Activated naive CD8-positive, alpha-beta T cell treated with anti-CD3 and anti-CD28 coated beads, Interleukin-2, amount 10 ng/mL, durations not matched to agents 7 days and 5 days (primary cell): Measurements from ENCODE around the gene TOP2A. TPM values are rescaled to one million over a fixed set of nuclear protein-coding genes. Genes with fewer than 3 reads are reported as not detected.

Experiments used
- ATAC-seq: fragments of 150-1000 bp; cut with Tn5 transposase; one replicate; pipeline ENCODE4 v1.10.0; 2021; ENCODE audit warnings: low read depth, moderate library complexity
- POLR2A ChIA-PET: fragments of 350-600 bp; sonication (Branson Sonifier 250); formaldehyde crosslinking; loops from one replicate; lab custom pipeline; 2021; ENCODE audit warnings: antibody characterized with exemption; lab: Charles Lee
- DNase-seq: peaks from one replicate; pipeline ENCODE4 v3.0.0; 2021
- H3K27ac Mint-ChIP-seq: one replicate; pipeline ENCODE4 v1.8.0; 2022; ENCODE audit warnings: mild to moderate bottlenecking, mixed read lengths
- H3K27me3 Mint-ChIP-seq: one replicate; pipeline ENCODE4 v1.8.0; 2022; ENCODE audit warnings: mild to moderate bottlenecking, moderate library complexity, mixed read lengths
- H3K36me3 Mint-ChIP-seq: one replicate; pipeline ENCODE4 v1.8.0; 2021; ENCODE audit warnings: mild to moderate bottlenecking, mixed read lengths
- H3K4me1 Mint-ChIP-seq: one replicate; pipeline ENCODE4 v1.8.0; 2021; ENCODE audit warnings: mixed read lengths
- H3K4me3 Mint-ChIP-seq: one replicate; pipeline ENCODE4 v1.8.0; 2022; ENCODE audit warnings: mild to moderate bottlenecking, moderate library complexity, mixed read lengths
- H3K9me3 Mint-ChIP-seq: one replicate; pipeline ENCODE4 v1.8.0; 2021; ENCODE audit warnings: mixed read lengths
- total RNA-seq, 2 experiments: library from RNA; stranded (reverse); gene quantifications; one replicate each; pipeline ENCODE4 v1.2.3, GENCODE V29; 2021

Gene TOP2A
- total RNA-seq, 2 experiments from 2014 or later: 313 to 314 TPM

DNA sequence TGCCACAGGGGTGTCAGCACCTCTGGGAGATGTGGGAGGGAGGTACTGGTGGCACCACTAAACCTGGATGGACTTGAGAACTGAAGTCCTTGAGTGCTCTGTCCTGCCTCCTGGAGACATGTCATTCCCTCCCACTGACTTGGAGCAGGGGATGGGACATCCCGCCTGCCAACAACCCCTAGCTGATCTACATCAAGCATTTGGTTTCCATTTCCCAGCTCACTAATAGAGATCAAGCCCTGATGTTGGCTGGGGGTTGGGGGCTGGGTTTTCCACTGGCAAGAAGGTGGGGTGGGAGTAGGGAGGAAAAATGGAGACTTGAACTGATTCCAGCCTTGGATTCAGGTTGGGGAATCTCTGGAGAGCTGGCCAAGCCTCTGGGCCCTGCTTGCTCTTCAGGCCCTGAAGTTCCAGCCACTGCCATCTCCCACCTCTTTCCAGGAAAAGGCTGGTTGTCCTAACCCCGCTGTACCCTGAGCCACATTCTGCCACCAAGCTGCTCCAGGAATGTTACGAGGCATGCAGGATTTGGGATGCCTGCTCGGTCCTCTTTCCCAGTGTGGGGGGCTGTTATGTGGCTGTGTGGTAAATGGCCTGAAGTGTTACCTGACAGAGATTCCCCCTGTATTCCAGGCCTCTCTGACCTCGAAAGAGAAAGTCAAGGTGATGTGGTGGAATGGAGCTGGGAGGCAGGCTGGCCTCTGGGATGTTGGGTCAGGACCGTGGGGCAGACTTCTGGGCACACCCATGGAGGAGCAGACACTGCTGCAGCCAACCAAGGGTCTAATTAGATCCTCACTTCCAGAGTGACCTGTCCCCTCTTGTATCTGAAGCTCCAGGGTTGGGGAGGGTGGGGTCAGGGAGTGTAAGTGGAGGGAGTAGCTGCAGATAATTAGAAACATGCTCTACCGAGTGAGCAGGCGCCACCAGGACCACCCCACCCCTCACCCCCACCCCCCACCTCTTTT is 42.2 kb upstream of the TOP2A start:
- Mint-ChIP-seq H3K36me3 (peaks cover 7% of the 10 kb centered on the region), H3K27me3 (no peaks in the 10 kb centered on the region), H3K9me3 (no peaks in the 10 kb centered on the region), H3K4me3 (no peak overlapping the region), H3K4me1 (peaks cover 2% of the 10 kb centered on the region), H3K27ac (no peak overlapping the region)
- no peak for ATAC-seq
- POLR2A ChIA-PET: interaction anchor here (0.6 to 1.1 kb wide), 4 partner anchors 16 to 33 kb away, joined by 3 read pairs; no protein-coding TSS in a partner anchor
- no peak for DNase-seq

GRCh38 chr17:40458851-40459482 is 41.3 kb upstream of the TOP2A start:
- DNase-seq (no peak), ATAC-seq (no peak)
- peaks cover 6% of the 10 kb centered on the region for H3K4me1 Mint-ChIP-seq
- no peak overlapping the region for H3K27ac Mint-ChIP-seq
- H3K4me3 Mint-ChIP-seq: no peak overlapping the region
- H3K36me3 Mint-ChIP-seq: peaks cover 12% of the 10 kb centered on the region
- no peaks in the 10 kb centered on the region for H3K9me3 Mint-ChIP-seq
- no peaks in the 10 kb centered on the region for H3K27me3 Mint-ChIP-seq
- POLR2A ChIA-PET: interaction anchor here (0.6 to 1.1 kb wide), 3 partner anchors 17 to 1229 kb away, joined by 3 read pairs; no protein-coding TSS in a partner anchor

DNA sequence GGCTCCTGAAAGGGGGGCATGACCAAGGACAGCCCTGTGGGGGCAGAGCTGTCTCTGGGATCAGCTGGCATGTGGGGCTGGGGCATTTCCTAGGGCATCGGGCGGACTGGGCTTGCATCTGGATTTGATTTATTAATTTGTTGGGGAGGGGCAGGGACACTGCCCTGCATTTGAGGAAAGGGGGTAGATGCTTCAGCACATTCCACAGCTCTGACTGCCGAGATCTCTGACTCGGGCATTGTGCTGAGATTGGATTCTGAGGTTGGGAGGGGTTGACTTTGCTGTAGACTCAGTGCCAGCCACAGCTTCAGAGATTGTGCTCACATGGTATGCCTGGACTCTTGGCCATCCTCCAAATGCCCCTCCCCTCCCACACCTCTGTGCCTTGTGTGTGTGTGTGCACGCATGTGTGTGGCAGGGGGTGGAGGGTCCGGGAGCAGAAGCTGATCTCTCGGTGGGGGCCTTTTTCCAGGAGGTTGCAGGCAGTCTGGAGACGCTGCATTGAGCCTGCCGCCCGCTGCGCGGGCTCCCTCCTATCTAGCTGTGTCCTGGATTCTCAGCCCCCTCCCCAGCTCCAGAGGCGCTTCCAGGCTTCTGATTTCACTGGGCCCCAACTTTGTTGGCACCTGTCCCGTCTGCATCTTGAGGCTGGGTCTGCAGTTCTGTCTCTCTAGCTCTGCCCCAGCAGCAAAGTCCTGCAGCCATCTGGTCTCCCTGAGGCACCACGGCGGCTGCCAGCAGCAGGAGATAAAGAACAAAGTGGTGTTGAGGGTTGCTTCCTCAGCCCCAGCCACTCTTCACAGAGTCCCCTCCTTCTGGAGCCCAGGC is 40.5 kb upstream of the TOP2A start:
- Mint-ChIP-seq H3K4me1 (peaks cover 6% of the 10 kb centered on the region), H3K4me3 (no peak overlapping the region), H3K27me3 (no peaks in the 10 kb centered on the region), H3K36me3 (peaks cover 17% of the 10 kb centered on the region), H3K9me3 (no peaks in the 10 kb centered on the region), H3K27ac (no peak overlapping the region)
- DNase-seq (no peak), ATAC-seq (no peak)
- POLR2A ChIA-PET: interaction anchor here (0.6 to 0.8 kb wide), 2 partner anchors 71 to 1230 kb away, joined by 3 read pairs; no protein-coding TSS in a partner anchor

GRCh38 chr17:40457369-40457768 is 39.7 kb upstream of the TOP2A start:
- Mint-ChIP-seq H3K4me1 (peaks cover 6% of the 10 kb centered on the region), H3K27ac (no peak overlapping the region), H3K27me3 (no peaks in the 10 kb centered on the region), H3K9me3 (no peaks in the 10 kb centered on the region), H3K4me3 (no peak overlapping the region), H3K36me3 (peaks cover 17% of the 10 kb centered on the region)
- ATAC-seq (no peak), DNase-seq (no peak)
- POLR2A ChIA-PET: no interaction called here

GRCh38 chr17:40456396-40456951 is 38.8 kb upstream of the TOP2A start:
- Mint-ChIP-seq H3K36me3 (peaks cover 17% of the 10 kb centered on the region), H3K4me3 (no peak overlapping the region), H3K27ac (no peak overlapping the region), H3K9me3 (no peaks in the 10 kb centered on the region), H3K4me1 (peaks cover 6% of the 10 kb centered on the region), H3K27me3 (no peaks in the 10 kb centered on the region)
- DNase-seq (no peak), ATAC-seq (no peak)
- POLR2A ChIA-PET: interaction anchor here (1.5 kb wide), 1 partner anchor 39 kb away, joined by 3 read pairs; the partner anchor contains the start of gene TOP2A

DNA sequence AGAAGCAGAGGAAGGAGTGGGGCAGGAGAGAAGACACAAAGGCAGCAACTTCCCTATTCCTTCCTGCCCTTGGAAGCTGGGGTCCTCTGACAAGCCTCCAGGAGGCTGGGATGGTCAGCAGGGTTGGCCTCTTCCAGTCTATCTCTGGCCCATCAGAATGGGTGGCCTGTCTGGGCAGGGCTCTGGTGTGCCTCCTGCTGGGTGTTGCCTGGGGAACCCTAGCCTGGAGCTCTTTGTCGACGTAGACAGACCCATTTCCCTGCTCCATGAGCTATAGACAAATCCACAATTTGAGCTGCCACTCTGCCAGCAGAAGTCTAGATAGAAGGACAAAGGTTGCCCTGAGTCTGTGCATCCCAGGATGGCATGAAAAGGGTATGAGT is 36.9 kb upstream of the TOP2A start:
- H3K27me3 Mint-ChIP-seq: no peaks in the 10 kb centered on the region
- H3K27ac Mint-ChIP-seq: no peak overlapping the region

DNA sequence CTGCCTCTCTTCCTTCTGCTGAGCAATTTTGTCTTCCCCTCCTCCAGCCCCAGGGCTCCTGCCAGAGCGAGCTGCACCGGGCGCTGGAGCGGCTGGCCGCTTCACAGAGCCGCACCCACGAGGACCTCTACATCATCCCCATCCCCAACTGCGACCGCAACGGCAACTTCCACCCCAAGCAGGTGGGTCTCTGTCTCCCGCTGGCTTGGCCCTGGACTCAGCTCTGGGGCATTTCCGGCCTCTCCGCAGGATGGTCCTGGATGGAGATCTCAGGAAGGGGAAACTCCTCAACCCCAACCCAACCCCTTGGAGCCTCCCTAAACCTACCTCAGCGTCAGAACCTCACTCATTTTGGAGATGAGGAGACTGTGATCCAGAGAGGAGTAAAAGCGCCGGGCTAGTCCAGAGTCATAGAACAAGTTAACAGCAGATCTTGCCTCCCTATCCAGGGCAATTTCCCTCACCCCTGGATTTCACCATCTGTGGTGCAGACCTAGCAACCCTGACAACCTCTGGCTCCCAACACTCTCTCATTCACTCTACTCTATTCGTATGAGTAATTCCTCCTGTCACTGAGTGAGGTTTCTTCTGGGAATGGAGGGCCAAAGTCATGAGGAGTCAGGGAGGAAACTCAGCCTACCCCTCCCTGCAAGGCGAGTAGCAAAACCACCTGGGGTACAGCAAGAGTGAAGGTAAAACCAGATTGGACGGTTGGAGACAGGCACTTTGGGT is 36.4 kb upstream of the TOP2A start:
- peaks cover 19% of the 10 kb centered on the region for H3K36me3 Mint-ChIP-seq
- peaks cover 9% of the 10 kb centered on the region for H3K4me1 Mint-ChIP-seq
- H3K27me3 Mint-ChIP-seq: no peaks in the 10 kb centered on the region
- H3K27ac Mint-ChIP-seq: no peak overlapping the region
- H3K4me3 Mint-ChIP-seq: no peak overlapping the region
- no peaks in the 10 kb centered on the region for H3K9me3 Mint-ChIP-seq
- ATAC-seq (no peak), DNase-seq (no peak)
- POLR2A ChIA-PET: interaction anchor here (1.5 kb wide), 1 partner anchor 91 kb away, joined by 3 read pairs; no protein-coding TSS in a partner anchor

More for the DNA sequence above, 36.9 kb upstream of the TOP2A start:
- ATAC-seq (no peak), DNase-seq (no peak)
- Mint-ChIP-seq H3K4me3 (no peak overlapping the region), H3K36me3 (peaks cover 19% of the 10 kb centered on the region), H3K4me1 (peaks cover 9% of the 10 kb centered on the region), H3K9me3 (no peaks in the 10 kb centered on the region)
- POLR2A ChIA-PET: interaction anchor here (1.5 kb wide), 1 partner anchor 92 kb away, joined by 3 read pairs; no protein-coding TSS in a partner anchor

GRCh38 chr17:40452921-40453378 is 35.3 kb upstream of the TOP2A start:
- Mint-ChIP-seq H3K4me3 (no peak overlapping the region), H3K36me3 (peaks cover 19% of the 10 kb centered on the region), H3K27ac (peak overlapping the region; percentile 57), H3K27me3 (no peaks in the 10 kb centered on the region), H3K4me1 (peaks cover 19% of the 10 kb centered on the region), H3K9me3 (no peaks in the 10 kb centered on the region)
- POLR2A ChIA-PET: no interaction called here
- ATAC-seq (no peak), DNase-seq (no peak)

DNA sequence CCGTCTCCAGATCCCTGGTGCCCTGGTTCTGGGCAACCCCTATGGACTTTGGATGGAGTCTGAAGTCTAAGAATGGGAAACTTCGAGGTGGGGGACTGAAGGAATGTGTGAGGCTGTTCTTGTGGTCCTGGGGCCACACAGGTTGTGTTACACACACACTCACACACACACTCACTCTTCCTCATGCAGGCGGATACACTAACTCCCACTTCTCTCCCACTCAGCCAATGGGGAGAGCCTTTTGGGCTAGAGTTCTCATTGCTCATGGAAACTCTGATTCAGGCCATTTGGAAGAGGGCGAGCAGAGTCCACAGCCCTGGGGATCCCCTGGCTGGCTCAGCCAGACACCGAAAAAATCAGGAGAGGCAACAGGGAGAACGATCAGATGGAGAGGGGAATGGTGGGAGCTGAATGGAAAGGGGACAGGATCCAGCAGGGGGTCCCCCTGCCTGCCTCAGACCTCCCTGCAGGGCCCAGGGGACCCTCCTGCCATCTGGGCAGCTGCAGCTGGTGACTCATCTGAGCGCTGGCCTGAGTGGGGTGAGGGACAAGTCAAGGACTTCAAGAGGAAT is 34.6 kb upstream of the TOP2A start:
- DNase-seq: no peak
- Mint-ChIP-seq H3K27me3 (no peaks in the 10 kb centered on the region), H3K4me3 (no peak overlapping the region), H3K36me3 (peaks cover 22% of the 10 kb centered on the region), H3K4me1 (peaks cover 25% of the 10 kb centered on the region), H3K9me3 (no peaks in the 10 kb centered on the region), H3K27ac (no peak overlapping the region)
- POLR2A ChIA-PET: no interaction called here
- no peak for ATAC-seq

DNA sequence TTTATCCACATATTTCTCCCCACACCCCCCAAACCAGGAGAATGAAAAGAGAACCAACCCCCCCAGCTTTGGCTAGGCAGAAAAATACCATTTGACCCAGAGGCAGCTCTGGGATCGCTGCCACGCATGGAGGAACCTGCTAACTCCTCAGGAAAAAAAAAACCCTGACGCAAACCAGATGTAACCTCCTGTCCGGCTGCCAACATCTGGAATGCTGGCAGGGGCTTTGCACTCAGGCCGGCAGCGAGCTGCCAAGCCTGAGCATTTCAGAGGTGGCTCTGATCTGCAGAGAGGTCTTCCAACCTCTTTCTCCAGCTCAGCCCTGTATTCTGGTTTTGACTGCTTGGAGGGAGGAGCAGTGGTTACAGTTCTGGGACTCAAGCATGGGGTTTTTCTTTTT is 33.7 kb upstream of the TOP2A start:
- H3K27me3 Mint-ChIP-seq: no peaks in the 10 kb centered on the region
- DNase-seq (no peak), ATAC-seq (no peak)
- peaks cover 32% of the 10 kb centered on the region for H3K4me1 Mint-ChIP-seq
- POLR2A ChIA-PET: no interaction called here
- H3K4me3 Mint-ChIP-seq: no peak overlapping the region
- no peaks in the 10 kb centered on the region for H3K9me3 Mint-ChIP-seq
- H3K27ac Mint-ChIP-seq: no peak overlapping the region
- peaks cover 22% of the 10 kb centered on the region for H3K36me3 Mint-ChIP-seq

DNA sequence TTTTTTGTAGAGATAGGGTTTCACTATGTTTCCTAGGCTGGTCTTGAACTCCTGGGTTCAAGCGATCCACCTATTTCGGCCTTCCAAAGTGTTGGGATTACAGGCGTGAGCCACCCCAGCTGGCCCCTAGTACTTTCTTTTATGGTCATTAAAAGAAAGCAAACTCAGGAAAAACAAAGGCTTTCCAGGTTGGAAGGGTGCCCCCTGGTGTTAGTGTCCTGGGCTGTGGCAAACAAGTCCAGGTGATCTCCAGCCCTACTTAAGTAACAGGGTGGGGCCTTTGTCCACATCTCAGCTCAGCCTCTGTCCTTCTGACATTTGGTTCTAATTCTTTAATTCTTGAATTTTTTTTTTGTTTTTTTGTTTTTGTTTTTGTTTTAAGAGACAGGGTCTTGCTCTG is 32.5 kb upstream of the TOP2A start:
- Mint-ChIP-seq H3K36me3 (peaks cover 17% of the 10 kb centered on the region), H3K27me3 (no peaks in the 10 kb centered on the region), H3K27ac (no peak overlapping the region), H3K9me3 (no peaks in the 10 kb centered on the region), H3K4me3 (no peak overlapping the region), H3K4me1 (peaks cover 35% of the 10 kb centered on the region)
- ATAC-seq (no peak), DNase-seq (no peak)
- POLR2A ChIA-PET: interaction anchor here (0.6 kb wide), 1 partner anchor 32 kb away, joined by 3 read pairs; the partner anchor contains the start of gene TOP2A
